Adipocyte (in vitro differentiated cells): ENCODE results near the gene LCLAT1.

Experiments used
- DNase-seq: peaks from one replicate; pipeline ENCODE4 v3.0.0-alpha.2; 2015; ENCODE audit warnings: low read depth
- H3K27me3 ChIP-seq: replicated peaks from 2 replicates; pipeline ENCODE4 v1.7.0; 2013; ENCODE audit warnings: mild to moderate bottlenecking, low read length, moderate library complexity; ENCODE audit not compliant: control insufficient read depth, insufficient read depth
- H3K36me3 ChIP-seq: 2 replicates; pipeline ENCODE4 v1.7.0; 2013; ENCODE audit warnings: low read length, mild to moderate bottlenecking, moderate library complexity; ENCODE audit not compliant: control insufficient read depth, insufficient read depth, severe bottlenecking
- H3K4me1 ChIP-seq: 2 replicates; pipeline ENCODE4 v1.7.0; 2013; ENCODE audit warnings: mild to moderate bottlenecking, low read length, moderate library complexity; ENCODE audit not compliant: control insufficient read depth, insufficient read depth
- H3K4me3 ChIP-seq: 2 replicates; pipeline ENCODE4 v1.7.0; 2013; ENCODE audit warnings: mild to moderate bottlenecking, low read length, moderate library complexity
- H3K9ac ChIP-seq: 2 replicates; pipeline ENCODE4 v1.7.0; 2013; ENCODE audit warnings: mild to moderate bottlenecking, low read length, moderate library complexity
- H3K9me3 ChIP-seq: 2 replicates; pipeline ENCODE4 v1.7.0; 2013; ENCODE audit warnings: mild to moderate bottlenecking, low read length, moderate library complexity; ENCODE audit not compliant: control insufficient read depth

LCLAT1 gene

GRCh38 chr2:30447149-30448045 lies at the start of gene LCLAT1:
TSS of gene LCLAT1 (plus strand) at chr2:30447246. CDS start at chr2:30525591, 78,345 bp downstream.
- Histone ChIP-seq H3K9me3 (no peaks in the 10 kb centered on the region), H3K36me3 (no peaks in the 10 kb centered on the region), H3K4me1 (peaks cover 41% of the 10 kb centered on the region), H3K4me3 (peak within 1 kb of the TSS; percentile 91), H3K9ac (peak within 1 kb of the TSS; percentile 90), H3K27me3 (no peaks in the 10 kb centered on the region)
- peak; percentile 93 for DNase-seq

GRCh38 chr2:30398084-30398873 lies 48.8 kb upstream of the LCLAT1 start:
- no peak overlapping the region for H3K4me3 ChIP-seq
- no peak overlapping the region for H3K9ac ChIP-seq
- no peaks in the 10 kb centered on the region for H3K9me3 ChIP-seq
- peaks cover 3% of the 10 kb centered on the region for H3K4me1 ChIP-seq
- DNase-seq: no peak
- no peaks in the 10 kb centered on the region for H3K36me3 ChIP-seq
- peaks cover 20% of the 10 kb centered on the region for H3K27me3 ChIP-seq

- no peaks in the 10 kb centered on the region for H3K9me3 ChIP-seq
- H3K27me3 ChIP-seq: peaks cover 7% of the 10 kb centered on the region
- H3K4me3 ChIP-seq: no peak overlapping the region
- no peak overlapping the region for H3K9ac ChIP-seq
- peak; percentile 43 for DNase-seq
- no peaks in the 10 kb centered on the region for H3K36me3 ChIP-seq
- peaks cover 20% of the 10 kb centered on the region for H3K4me1 ChIP-seq
Measured at GRCh38 chr2:30400151-30400954, 46.7 kb upstream of the LCLAT1 start.

- DNase-seq: no peak
- H3K9ac ChIP-seq: no peak overlapping the region
- peaks cover 28% of the 10 kb centered on the region for H3K4me1 ChIP-seq
- peaks cover 7% of the 10 kb centered on the region for H3K27me3 ChIP-seq
- no peak overlapping the region for H3K4me3 ChIP-seq
- no peaks in the 10 kb centered on the region for H3K9me3 ChIP-seq
- no peaks in the 10 kb centered on the region for H3K36me3 ChIP-seq
Measured at GRCh38 chr2:30402441-30403182, 44.4 kb upstream of the LCLAT1 start.

- no peak for DNase-seq
- H3K27me3 ChIP-seq: peaks cover 7% of the 10 kb centered on the region
- no peak overlapping the region for H3K9ac ChIP-seq
- no peaks in the 10 kb centered on the region for H3K9me3 ChIP-seq
- no peak overlapping the region for H3K4me3 ChIP-seq
- peaks cover 39% of the 10 kb centered on the region for H3K4me1 ChIP-seq
- H3K36me3 ChIP-seq: no peaks in the 10 kb centered on the region
Measured at GRCh38 chr2:30403592-30404312, 43.3 kb upstream of the LCLAT1 start.

- DNase-seq: no peak
- Histone ChIP-seq H3K4me1 (peaks cover 47% of the 10 kb centered on the region), H3K36me3 (no peaks in the 10 kb centered on the region), H3K4me3 (no peak overlapping the region), H3K9ac (no peak overlapping the region), H3K9me3 (no peaks in the 10 kb centered on the region), H3K27me3 (peaks cover 7% of the 10 kb centered on the region)
Measured at GRCh38 chr2:30404319-30405259, 42.5 kb upstream of the LCLAT1 start.

GRCh38 chr2:30405260-30405605 lies 41.8 kb upstream of the LCLAT1 start:
- Histone ChIP-seq H3K4me1 (peaks cover 50% of the 10 kb centered on the region), H3K9ac (no peak overlapping the region), H3K36me3 (no peaks in the 10 kb centered on the region), H3K4me3 (no peak overlapping the region), H3K27me3 (peaks cover 7% of the 10 kb centered on the region), H3K9me3 (no peaks in the 10 kb centered on the region)
- no peak for DNase-seq

GRCh38 chr2:30406853-30407252 lies 40.2 kb upstream of the LCLAT1 start:
- Histone ChIP-seq H3K9ac (no peak overlapping the region), H3K27me3 (no peaks in the 10 kb centered on the region), H3K4me1 (peaks cover 50% of the 10 kb centered on the region), H3K9me3 (no peaks in the 10 kb centered on the region), H3K4me3 (no peak overlapping the region), H3K36me3 (no peaks in the 10 kb centered on the region)
- no peak for DNase-seq

- Histone ChIP-seq H3K36me3 (no peaks in the 10 kb centered on the region), H3K27me3 (no peaks in the 10 kb centered on the region), H3K4me3 (no peak overlapping the region), H3K4me1 (peaks cover 55% of the 10 kb centered on the region), H3K9ac (no peak overlapping the region), H3K9me3 (no peaks in the 10 kb centered on the region)
- DNase-seq: no peak
Measured at GRCh38 chr2:30408961-30409387, 38.1 kb upstream of the LCLAT1 start.
